Measurements from ENCODE around the gene BBS2. TPM values are rescaled to one million over a fixed set of nuclear protein-coding genes. Genes with fewer than 3 reads are reported as not detected.

BBS2 gene
- polyA plus RNA-seq, 3 donors, result 12.8 to 38.9 (median 21.3) TPM

DNA sequence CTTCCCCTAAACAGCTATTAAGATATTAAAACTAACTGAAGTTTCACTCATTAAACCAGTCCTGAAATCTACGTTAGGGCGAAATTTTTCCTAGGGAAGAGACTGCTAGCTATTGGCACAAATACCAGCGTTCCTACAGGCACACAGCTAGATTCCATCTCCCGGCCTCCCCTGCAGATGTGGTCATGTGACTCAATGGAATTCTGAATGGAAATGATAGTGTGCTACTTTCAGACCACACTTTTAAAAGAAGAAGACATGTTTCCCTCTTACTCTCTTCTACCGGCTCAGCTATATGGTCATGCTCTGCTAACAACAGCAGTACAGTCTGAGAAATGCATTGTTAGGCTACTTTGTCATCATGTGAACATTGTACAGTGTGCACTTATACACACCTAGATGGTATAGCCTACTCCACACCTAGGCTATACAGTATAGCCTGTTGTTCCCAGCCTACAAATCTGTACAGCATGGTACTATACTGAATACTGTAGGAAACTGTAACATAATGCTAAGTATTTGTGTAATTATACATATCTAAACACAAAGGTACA, 37.1 kb downstream of the BBS2 start:
- WGBS, 3 donors, result 87 to 89% (median 88%) methylated on average over 5 of the region's 5 CpGs
- no peak overlapping the region for H3K27ac ChIP-seq (ENCODE audit: low read depth, low read length)

DNA sequence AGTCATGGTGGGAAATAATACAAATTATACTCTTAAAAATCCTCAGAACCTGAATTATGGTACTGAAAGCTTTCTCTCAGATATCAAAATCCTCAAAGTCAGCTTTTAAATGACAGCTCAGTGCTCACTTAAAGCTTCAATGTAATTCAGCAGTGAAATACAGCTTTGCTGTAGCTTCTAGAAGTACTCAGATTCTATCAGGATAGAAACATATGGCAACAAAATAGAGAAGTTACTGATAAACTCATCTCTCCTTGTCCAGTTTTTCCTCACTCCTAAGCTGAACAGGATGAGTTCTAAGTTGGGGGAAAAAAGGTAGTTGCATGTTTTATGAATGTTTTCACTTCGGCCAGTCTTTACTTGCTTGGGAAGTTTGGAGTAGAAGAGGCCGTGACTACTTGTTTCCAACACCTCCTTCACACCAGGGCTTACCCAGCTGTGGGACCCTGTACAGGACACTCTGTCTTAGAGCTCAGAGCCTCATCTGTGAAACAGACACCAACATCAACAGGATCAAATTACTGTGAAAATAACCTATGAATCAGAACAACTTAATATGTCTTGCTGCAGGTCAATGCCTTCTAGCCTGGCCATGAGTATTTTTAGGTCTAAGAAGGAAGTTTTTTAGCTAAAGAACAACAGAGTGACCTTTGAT, 38.2 kb downstream of the BBS2 start:
- WGBS, 3 donors, result 92 to 95% (median 95%) methylated on average over 2 of the region's 2 CpGs
- no peak overlapping the region for H3K27ac ChIP-seq (ENCODE audit: low read depth, low read length)

DNA sequence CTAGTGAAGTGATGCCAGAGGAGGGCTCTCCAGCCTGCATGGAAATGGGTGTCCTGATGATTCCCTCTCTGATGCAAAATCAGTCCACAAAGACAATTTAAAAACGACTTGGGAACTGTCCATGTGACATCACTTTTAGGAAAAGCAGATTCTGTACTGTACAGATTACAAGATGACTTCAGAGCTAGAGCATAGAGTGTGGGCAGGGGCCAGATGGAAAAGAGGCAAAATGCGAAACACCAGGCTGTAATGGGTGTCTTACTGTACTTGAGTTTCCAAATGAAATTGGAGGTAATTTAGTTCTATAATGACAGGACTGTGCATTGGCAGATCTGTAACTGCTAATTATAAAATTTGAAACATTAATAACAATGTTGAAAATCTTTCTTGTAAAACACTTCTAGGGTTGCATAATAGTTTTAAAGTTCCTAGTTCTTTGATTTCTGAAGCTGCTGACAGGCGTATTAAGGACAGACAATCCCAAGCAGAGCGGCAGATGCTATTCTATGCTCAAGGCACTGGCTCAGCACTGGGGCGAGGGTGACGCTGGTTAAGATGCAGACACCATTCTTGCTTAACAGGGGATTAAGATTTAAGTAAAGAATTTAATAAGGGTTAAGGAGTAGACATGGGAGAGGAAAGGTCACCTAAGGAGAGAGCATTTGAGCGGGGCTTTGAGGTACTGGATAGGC, 38.9 kb downstream of the BBS2 start:
- H3K27ac ChIP-seq (ENCODE audit: low read depth, low read length), result no peak overlapping the region
- 80 to 82% (median 80%) methylated on average over 7 of the region's 7 CpGs for WGBS, 3 donors

DNA sequence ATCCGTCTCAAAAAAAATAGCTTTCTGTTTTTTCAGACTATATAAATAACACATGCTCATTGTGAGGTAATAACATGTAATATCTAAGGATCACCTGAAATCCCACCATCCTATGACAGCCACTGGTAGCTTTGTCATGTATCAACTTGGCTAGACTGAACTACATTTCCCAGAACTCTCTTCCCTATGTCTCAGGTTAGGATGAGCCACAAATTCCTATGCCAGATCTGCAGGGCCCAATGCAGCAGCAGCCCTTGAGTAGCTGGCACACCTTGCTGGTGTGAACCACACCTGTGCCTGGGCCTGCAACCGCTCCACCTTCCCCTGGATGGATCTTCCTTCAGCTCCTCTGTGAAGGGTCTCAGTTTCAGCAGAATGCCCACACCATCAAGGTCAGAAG, 40.4 kb downstream of the BBS2 start:
- H3K27ac ChIP-seq (ENCODE audit: low read depth, low read length), result no peak overlapping the region
- 95 to 97% (median 95%) methylated on average over 2 of the region's 2 CpGs for WGBS, 3 donors

DNA sequence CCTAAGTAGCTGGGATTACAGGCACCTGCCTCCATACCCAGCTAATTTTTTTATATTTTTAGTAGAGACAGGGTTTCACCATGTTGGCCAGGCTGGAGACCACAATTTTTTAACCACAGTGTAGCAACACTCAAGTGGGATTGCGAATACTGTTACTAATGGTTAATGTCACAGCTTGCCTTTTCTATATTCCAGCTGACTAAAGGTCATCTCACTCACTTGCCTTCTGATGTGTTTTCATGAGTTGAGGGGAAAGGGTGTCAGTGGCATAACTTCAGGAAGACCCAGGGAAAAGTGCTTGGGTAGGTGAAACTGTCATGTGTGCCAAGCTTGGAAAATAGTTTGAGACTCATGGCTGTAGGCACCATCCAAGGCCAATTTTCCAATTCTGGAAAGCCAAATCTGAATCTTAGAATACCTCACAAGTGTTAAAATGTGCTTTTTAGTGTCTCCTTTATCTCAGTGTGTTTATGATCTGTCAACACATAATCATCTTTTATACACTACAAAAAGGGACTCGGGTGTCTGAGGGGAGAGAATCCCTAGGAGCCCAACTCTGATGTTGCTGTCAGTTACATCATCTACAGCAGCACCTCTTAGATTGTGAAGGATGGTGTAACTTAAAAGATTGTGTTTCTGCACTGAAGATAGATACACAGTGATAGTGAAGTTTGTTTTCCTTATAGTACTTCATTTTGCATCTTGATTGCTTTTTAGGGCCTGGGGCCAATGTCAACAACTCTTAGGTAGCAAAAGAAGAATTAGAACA, 41.4 kb downstream of the BBS2 start:
- H3K27ac ChIP-seq (ENCODE audit: low read depth, low read length), result no peak overlapping the region
- WGBS, 3 donors, result 60 to 91% (median 74%) methylated on average over 2 of the region's 2 CpGs

DNA sequence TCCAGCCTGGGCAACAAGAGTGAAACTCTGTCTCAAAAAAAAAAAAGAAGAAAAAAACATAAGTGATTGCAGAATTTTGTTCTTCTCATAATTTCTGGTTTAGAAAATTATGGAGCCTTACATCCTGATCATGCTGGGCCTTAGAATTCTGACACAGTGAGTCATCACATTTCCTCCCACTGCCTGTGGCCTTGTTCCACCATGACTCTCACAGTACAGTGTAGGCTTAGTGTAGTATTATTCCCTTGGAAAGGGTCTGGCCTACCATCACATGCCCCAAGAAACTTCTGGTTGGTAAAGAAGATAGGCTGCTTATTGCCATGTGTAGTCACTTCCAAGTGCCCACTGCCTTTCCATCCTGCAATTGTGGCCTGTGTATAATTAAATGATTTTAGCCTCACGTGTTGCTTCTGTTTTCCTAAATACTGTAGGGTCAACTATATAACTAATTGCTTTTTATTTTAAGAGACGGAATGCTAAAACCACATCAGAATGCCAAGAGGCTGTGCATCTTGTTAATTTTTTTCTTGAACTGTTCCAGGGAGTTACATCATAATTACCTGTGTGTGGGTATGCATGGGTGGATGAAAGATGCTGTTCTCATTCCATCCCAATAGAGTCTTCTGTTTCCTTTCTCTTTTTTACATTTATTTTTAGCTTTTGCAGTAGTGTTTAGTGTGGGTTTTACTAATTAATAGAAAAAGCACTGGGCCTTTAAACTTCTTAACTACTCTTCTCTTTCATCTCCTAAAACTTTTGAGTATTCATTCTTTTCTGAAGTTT, 42.5 kb downstream of the BBS2 start:
- no peak overlapping the region for H3K27ac ChIP-seq (ENCODE audit: low read depth, low read length)
- WGBS, 3 donors, result 87 to 93% (median 88%) methylated on average over 2 of the region's 2 CpGs

DNA sequence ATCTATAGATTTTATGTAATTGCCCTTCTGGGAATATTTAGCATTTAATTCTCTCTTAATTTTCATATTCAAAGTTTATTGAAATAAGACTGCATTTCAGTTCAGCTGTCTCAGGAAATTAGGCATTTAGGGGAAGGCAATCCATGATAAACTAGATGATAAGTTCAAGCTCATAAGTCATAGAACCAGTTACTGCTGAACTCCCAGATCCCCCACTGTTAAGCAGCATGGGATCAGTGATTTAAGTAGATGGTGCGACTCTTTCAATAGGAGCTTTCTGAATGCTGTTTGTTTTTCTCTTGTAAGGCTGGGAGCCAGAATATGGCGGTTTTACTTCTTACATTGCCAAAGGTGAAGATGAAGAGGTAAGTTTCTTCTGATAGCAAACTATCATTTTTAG, 44.6 kb downstream of the BBS2 start:
- H3K27ac ChIP-seq (ENCODE audit: low read depth, low read length), result no peak overlapping the region
- WGBS, 3 donors, result 86 to 95% (median 94%) methylated on average over 2 of the region's 2 CpGs

DNA sequence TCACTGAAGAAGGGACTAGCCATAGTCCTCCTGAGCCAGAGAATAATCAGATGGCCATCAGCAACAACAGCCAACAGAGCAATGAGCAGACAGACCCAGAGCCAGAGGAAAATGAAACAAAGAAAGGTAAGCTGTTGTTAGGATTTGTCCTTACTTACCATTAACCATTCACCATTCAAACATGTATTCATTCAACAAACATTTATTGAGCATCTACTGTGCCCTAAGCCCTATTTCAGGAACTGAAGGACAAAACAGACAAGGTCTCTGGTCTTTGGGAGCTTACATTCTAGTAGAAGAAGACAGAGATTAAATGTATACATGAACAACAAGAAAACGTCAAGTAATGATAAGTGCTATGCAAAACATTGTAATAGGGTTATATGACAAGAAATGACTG, 49.2 kb downstream of the BBS2 start:
- WGBS, 3 donors, result 89 to 97% (median 89%) methylated on average over 1 of the region's 1 CpG
- H3K27ac ChIP-seq (ENCODE audit: low read depth, low read length), result no peak overlapping the region

DNA sequence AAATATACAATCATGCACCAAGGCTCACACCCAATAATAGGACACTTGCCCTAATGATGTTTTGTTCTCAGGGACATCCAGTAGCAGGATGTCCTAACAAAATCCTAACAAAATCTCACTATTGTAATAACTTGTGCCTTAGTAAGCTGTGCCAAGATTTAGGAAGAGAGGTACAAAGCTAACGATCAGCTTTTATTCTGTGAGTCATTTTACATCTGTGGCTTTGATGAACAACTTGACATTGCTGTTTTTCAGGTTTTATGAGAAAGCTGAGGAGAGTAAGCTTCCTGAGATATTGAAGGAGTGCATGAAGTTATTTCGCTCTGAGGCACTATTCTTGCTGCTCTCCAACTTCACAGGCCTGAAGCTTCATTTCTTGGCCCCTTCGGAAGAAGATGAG, 49.6 kb downstream of the BBS2 start:
- WGBS, 3 donors, result 85 to 94% (median 89%) methylated on average over 3 of the region's 3 CpGs
- H3K27ac ChIP-seq (ENCODE audit: low read depth, low read length), result no peak overlapping the region

DNA sequence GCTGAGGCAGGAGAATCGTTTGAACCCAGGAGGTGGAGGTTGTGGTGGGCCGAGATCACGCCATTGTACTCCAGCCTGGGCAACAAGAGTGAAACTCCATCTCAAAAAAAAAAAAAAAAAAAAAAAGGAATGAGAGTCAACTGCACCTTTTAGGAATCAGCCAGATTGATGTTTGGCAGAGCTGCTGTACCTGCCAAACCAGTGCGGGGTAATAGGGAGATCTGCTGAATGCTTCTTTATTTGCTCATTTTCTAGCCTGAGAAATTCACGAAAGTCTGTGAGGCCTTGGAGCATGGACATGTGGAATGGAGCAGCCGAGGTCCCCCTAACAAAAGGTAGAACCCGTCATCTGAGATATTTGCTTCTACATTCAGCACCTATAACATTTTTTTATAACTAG, 50.1 kb downstream of the BBS2 start:
- WGBS, 3 donors, result 88 to 99% (median 94%) methylated on average over 7 of the region's 7 CpGs
- H3K27ac ChIP-seq (ENCODE audit: low read depth, low read length), result no peak overlapping the region

DNA sequence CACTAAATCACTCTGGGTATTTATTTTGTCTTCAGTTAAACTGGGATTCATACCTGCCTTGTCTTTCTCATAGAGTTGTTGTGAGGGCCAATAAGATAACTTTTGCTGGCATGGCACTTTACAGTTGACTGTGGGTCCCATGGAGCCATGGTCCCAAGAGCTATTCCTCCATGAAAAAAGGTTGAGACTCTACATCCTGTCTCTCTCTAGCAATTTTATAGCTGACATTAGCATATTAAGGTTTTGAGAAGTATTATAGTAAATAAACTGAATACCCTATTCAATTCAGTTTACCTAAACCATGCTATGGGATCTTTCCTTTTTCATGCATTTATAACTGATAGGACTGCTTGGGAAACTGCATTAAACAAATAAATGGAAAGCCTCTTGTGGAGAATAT, 51.0 kb downstream of the BBS2 start:
- no peak overlapping the region for H3K27ac ChIP-seq (ENCODE audit: low read depth, low read length)

DNA sequence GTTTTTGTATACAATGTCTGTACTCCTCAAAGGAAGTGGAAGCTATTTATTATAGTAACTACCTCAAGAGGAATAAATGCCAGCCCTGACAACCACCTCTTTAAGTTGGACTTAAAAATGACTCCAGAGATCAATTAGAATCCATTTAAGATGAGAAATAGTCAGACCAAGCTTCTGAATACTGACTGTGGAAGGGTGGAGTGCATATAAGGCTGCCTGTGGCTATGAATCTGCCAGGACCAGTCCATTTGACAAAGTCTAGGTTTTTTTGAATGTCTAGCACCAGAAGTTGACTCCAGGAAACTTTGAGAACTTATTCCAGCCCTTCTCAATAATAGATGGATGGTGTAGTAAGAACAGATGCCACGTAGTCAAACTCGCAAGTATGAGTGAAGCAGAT, 53.5 kb downstream of the BBS2 start:
- no peak overlapping the region for H3K27ac ChIP-seq (ENCODE audit: low read depth, low read length)
- 95 to 100% (median 98%) methylated on average over 2 of the region's 2 CpGs for WGBS, 3 donors

DNA sequence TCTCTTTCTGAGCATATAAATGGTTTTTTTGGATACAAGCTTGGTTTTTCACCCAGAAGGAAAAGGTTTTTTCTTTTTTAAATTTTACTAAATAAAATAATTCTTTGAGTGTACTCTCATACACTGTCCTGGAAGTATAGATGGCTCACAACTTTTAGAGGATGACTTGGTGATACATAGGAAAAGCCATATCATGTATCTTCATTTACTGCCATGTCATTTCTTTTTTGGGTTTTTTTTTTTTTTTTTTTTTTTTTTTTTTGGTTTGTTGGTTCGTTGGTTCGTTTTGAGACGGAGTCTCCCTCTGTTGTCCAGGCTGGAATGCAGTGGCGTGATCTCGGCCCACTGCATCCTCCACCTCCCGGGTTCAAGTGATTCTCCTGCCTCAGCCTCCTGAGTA, 56.7 kb downstream of the BBS2 start:
- WGBS, 3 donors, result 95 to 97% (median 97%) methylated on average over 6 of the region's 6 CpGs
- H3K27ac ChIP-seq (ENCODE audit: low read depth, low read length), result no peak overlapping the region

DNA sequence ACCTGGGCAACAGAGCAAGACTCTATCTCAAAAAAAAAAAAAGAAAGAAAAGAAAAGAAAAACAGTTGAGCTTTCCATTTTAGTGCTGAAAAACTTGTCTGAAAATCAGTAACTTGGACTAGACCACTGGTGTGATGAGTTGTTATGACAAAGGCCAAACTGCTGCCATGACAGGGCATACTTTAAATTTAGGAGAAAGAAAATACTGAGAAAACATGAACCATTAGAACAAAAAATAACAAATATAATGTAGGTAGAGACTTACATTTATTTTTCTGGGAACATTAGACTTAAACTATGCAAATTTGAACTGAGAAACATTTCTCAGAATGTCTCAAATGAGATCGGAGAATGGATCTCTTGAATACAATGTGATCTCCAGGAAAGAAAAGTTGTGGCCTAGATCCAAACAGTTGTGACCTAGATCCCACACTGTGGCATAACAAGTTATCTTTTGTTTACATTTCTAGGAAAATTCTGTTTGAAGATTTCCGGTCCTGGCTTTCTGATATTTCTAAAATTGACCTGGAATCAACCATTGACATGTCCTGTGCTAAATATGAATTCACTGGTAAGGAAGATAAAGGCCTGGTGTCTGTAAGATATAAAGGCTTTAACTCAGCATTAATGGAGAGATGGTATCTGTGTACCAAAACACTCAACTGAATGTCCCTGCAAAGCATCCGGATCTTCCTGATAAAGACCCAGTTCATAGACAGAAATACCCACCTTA, 57.6 kb downstream of the BBS2 start:
- H3K27ac ChIP-seq (ENCODE audit: low read depth, low read length), result no peak overlapping the region
- WGBS, 3 donors, result 56 to 94% (median 92%) methylated on average over 3 of the region's 3 CpGs

DNA sequence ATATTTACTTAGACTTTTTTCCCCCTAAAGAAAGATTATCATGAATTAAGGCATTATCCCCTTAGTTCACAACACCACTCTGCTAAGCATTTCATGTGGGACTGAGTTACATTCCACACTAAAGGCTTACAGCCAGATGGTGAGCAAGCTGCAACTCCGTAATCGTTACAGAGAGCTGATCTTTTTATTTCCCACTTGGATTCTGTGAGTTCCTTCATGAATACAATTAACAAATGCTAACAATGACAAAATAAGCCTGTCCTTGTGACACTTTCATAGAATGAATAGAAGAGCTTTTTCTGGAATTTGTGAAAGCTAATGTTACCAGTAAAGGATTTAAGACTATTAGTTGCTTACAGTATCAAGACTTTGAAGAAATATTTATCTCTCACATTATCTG, 59.7 kb downstream of the BBS2 start:
- 63 to 94% (median 94%) methylated on average over 2 of the region's 2 CpGs for WGBS, 3 donors
- H3K27ac ChIP-seq (ENCODE audit: low read depth, low read length), result no peak overlapping the region

DNA sequence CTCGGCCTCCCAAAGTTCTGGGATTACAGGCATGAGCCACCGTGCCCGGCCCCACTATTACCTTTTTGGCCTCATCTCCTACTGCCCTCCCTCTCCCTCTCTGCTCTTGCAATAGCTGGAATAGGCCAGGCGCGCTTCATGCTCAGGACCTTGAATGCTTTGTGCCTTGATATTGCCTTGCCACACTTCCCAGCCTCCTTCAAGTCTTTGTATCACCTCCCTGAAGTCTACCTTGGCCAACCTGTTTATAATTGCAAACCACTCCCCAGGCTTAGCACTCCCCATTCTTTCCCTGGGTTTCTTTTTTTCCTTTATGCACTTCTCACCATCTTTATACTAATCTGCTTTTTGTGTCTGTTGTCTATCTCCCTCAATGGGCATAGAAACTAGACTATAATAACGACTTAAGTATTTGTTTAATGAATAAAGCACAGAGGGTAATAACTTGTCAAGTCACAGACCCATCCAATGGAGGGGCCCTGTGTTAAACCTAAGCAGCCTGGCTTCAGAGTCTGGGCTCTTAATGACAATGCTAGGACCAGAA, 61.8 kb downstream of the BBS2 start:
- no peak overlapping the region for H3K27ac ChIP-seq (ENCODE audit: low read depth, low read length)
- WGBS, 3 donors, result 93 to 95% (median 94%) methylated on average over 6 of the region's 6 CpGs

DNA sequence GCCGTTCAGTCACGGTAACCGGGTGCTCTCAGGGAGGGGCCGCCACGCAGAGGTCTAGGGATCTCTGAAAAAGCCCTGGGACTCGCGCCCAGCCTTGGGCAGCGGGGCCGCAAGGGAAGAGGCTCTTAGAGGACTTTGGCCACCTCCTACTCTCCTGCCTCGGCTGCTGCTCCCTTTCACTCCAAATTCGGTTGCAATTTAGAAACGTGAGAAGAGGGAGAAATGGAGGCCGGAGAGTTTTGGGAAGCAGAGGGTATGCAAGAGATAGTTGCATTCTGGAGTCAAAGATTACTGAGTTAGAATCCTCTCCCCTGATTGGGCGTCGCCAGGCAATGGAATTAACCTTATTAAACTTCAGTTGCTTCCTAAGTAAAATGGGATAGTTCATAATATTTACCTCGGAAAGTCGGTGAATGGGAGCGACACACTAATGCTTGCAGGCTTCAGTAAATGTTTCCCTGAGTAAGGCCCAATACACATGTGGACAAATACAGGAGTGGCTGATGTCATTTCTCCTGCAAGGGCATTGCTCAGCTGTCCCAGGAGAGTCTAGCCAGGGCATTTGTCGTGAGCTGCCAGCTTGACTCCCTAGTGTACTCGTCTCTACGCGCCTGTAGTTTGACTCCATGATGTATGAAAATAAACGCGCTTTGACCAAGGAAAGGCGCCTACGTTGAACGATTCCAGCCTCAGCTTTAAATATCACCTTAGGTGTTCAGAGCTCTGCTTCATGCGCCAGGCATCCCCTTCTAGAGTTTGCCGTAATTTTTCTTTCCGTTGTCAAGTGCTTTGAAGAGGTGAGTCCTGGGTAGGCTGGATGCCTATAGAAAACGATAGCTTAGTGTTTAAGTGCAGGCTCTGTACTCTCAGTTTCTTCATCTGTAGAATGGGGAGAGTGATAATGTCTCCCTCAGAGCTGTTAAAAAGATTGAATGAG, 67.8 kb downstream of the BBS2 start:
- H3K27ac ChIP-seq (ENCODE audit: low read depth, low read length), result peak overlapping the region; percentile 6
- WGBS, 3 donors, result 4 to 9% (median 7%) methylated on average over 31 of the region's 31 CpGs

Data from adipose tissue (tissue), 3 donors.